ENCODE results near the gene CASD1.

Gene CASD1

DNA sequence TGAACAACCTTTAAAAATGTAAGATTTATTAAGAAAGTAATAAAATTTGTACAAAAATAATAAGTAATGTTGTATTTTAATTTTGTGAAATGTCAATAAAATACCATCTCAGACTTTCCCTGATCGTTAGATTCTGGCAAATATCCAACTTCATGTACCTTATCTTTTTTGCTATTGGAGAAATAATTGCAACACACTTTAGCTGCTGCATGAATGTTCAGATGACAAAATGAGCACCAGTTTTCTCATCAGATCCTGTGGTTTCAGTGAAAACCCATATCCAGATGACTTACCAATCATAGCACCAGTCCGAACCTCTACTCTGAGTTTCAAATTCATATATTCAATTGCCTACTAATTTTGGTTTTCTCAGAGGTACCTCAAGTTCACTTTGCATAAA, 69.9 kb downstream of the CASD1 start:
- DNase-seq (ENCODE audit: low read depth in 2 of 2): no peak

DNA sequence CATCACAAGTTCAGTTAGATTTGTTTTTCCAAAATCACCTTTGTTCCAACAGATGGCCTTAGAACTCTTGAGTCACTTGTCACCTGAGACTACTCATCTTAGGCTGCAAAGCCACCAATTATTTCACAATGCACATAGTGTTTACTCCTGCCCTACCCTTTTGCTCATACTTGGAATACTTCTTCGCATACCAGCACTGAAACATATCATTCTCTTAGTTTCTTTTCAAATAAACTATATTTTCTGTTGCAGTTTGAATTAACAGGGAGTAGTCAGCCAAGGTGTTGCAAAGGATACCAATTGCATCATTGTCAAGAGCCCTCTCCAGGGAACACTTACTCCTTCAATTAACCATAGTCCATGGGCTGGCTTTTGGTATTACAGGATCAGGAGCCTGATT, 71.0 kb downstream of the CASD1 start:
- DNase-seq (ENCODE audit: low read depth in 2 of 2): no peak

DNA sequence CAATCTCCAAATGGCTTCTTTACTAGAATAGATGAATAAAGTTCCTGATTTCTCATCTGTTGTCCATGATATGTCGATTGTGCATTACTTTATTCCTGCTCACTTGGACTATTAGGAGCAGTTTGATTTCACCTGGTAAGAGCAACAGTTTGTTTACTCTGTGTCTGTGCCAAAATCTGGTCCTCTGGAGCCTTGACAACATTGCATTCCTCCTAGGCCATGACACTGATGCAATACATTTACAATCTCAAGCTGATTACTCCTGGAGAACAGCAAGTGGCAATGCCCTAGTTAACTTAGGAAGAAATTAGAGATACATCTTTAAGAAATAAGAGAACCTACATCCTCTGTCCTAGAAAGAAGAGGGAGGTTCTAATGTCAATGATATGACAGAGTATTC, 74.5 kb downstream of the CASD1 start:
- DNase-seq (ENCODE audit: low read depth in 2 of 2): no peak

DNA sequence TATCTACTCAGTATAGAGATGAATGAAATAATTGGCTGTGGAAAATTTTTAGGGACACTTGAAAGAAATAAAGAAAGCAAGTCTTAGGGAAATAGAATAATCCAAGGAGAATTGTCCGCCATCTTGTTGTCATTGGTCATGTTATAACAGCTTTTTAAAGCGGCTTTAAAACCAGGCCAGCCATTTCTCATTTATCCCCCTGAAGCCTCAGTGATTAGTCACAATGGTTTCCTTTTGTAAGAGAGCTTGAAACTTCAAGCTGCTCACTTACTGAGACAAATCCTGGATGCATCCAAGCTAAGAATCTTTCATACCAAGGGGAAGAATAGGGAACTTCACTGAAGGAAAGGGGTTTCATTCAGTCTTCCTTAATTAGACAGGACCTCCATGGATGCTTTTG, 78.5 kb downstream of the CASD1 start:
- DNase-seq (ENCODE audit: low read depth in 2 of 2): no peak

DNA sequence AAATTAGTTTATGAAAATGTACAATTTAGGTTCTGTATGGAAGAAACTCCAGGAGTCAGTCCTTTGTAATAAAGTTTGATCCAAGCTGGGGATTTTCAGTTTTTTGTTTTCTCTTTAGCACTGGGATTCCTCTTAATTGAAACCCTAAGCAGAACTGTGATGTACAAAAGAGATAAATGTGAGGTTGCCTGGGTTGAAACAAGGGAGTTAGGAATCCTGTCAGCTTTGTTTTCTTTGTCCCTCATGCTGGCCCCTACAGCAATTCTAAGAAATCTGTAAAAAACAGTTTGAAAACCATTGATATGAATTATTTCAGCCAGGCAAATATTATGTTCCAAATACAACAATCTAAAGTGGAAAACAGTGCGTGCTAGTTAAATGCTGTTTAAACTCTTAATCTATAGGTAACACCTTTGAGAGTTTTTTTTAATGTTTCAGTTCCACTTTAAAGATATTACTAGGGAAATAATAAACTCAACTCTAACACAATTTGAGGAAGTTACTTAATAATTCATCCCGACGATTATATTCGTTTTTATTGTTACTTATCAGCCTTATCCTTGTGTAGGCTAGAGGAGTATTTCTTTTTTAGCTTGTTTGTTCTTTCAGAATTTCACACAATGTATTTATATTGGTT, 81.0 kb downstream of the CASD1 start:
- DNase-seq (ENCODE audit: low read depth in 2 of 2): no peak

DNA sequence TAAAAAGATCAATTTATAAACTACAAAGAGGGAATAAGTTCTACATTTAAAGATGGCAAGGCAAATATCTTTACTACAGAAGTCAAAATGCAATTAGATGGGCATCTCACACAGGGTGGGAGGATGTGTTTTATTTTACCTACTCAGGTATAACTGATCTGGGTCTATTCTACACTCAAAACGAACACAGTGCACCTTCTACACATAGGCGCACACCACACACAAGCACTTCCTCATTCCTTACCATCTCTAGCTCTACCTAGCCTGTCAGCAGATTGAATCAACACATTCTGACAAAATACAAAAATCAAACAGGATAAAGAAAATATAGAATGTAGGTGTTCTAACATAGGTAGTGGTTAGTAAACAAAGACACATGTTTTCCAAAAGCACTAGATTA, 81.6 kb downstream of the CASD1 start:
- no peak for DNase-seq (ENCODE audit: low read depth in 2 of 2)

DNA sequence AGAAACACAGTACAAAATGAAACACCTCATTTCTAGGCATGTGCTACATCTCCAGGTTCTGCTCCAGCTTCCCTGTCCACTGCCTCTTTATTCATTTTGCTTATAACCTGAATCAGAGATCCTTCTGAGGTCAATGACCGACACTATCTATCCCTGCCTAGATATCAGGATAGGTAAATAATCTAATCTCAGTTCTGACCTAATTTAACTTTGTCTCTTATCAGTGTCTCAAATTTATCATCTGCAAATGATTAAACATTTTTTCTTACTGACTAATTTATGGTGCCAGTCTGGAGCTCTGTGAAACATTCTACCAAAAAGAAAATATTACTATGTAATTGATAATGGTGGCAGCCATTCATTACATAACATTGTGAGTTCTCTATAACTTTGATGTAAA, 85.3 kb downstream of the CASD1 start:
- no peak for DNase-seq (ENCODE audit: low read depth in 2 of 2)

DNA sequence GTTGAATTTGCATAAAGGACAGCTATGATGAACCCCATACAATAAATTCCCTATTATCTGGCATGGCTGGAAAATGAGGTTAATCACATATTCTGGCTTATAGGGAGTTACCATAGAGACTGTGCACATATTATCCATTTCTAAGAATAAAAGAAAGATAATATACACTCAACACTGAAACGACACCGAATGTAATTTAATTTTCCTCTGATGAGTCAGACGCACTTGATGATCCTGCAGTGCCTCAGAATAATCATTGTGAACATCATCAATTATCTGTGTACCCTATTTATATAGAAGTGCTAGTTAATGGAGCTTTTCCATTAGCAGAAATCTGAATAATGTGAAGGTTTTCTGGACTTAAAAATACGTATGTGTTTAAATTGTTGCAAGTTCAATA, 86.1 kb downstream of the CASD1 start:
- DNase-seq (ENCODE audit: low read depth in 2 of 2): no peak

DNA sequence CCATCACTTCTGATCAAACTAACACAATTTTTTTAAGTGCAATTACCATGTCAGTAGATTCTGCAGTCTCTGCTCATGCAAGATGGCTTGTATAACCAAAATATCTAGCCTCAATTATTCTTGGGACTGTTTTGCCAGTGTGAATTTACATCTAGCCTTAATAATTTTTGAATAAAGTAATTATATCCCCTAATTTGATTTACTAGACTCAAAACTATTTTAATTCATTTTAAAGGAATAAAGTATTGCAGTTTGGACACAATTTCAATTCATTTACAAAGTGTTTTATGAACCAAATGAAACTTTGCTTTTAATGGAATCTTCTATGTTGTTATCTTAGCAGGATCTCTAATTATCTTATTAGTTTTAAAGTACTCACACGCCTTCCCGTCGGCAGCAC, 90.7 kb downstream of the CASD1 start:
- no peak for DNase-seq (ENCODE audit: low read depth in 2 of 2)

DNA sequence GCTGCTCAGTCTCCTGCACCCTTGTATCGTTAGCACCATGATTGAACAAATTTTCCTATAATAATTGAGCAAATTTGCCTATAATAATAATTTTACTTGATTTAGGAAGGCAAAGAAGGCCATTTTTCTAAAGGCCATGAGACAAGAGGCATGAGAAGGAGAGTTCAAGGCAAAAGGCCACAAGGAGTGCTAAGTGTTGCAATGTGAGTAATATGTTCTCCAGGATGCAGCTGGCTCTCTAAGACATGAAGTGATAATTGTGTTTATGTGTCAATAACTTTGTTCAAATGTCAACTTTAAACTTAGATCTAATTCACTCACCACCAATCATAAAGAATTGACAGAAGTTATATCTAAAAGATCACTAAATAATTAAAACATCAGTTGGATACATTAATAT, 92.6 kb downstream of the CASD1 start:
- no peak for DNase-seq (ENCODE audit: low read depth in 2 of 2)

DNA sequence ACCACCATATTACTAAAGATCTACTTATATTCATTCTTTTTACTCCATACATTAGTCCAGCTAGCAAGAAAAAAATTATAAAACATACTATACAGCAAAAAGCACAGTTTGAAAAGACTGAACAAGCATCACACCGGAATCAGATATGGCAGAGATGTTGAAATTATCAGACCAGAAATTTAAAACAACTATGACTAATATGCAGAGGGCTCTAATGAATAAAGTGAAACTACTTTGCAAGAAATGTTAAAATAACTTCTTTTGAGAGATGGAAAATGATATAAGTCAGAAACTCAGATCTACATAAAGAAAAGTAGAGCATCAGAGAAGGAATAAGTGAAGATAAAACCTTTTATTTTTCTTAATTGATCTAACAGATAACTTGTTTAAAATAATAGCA, 95.4 kb downstream of the CASD1 start:
- no peak for DNase-seq (ENCODE audit: low read depth in 2 of 2)
